Stromal cell of bone marrow (primary cell): ENCODE measurements around the gene GNRH2.
A peak's percentile ranks its signal among the peaks of the same experiment; 100 is the strongest.
"Not testable (repeated sequence)": the region's sequence is repeated elsewhere in the genome, so short reads cannot be mapped to it uniquely, and the experiment has no call there.

ENCODE experiments used
- DNase-seq: peaks from one replicate; pipeline ENCODE4 v3.0.0-alpha.2; 2012; ENCODE audit warnings: low read depth

Gene GNRH2

GRCh38 chr20:3043322-3043721 lies at the start of gene GNRH2:
Gene GNRH2 (plus strand): TSS chr20:3043622. CDS start chr20:3044415, 793 bp downstream.
- no peak for DNase-seq

- DNase-seq, result no peak
These were observed 47.6 kb upstream of the GNRH2 start for GRCh38 chr20:2995796-2996195.

GRCh38 chr20:2998728-2999127 lies 44.7 kb upstream of the GNRH2 start:
- DNase-seq, result no peak

- peak; percentile 41 for DNase-seq
These were observed 42.4 kb upstream of the GNRH2 start for GRCh38 chr20:3000852-3001523.

- no peak for DNase-seq
These were observed 40.0 kb upstream of the GNRH2 start for GRCh38 chr20:3003416-3003815.

GRCh38 chr20:3010985-3011723 lies 32.3 kb upstream of the GNRH2 start:
- peak; percentile 2 for DNase-seq

GRCh38 chr20:3011752-3012151 lies 31.7 kb upstream of the GNRH2 start:
- no peak for DNase-seq

- DNase-seq, result no peak
These were observed 29.7 kb upstream of the GNRH2 start for GRCh38 chr20:3013771-3014170.

- DNase-seq, result no peak
These were observed 29.2 kb upstream of the GNRH2 start for GRCh38 chr20:3014179-3014578.

GRCh38 chr20:3014662-3015061 lies 28.8 kb upstream of the GNRH2 start:
- no peak for DNase-seq

- not testable (repeated sequence) for DNase-seq
These were observed 28.1 kb upstream of the GNRH2 start for GRCh38 chr20:3015302-3015701.

- no peak for DNase-seq
These were observed 22.1 kb upstream of the GNRH2 start for GRCh38 chr20:3021327-3021726.

GRCh38 chr20:3021777-3022176 lies 21.6 kb upstream of the GNRH2 start:
- DNase-seq, result no peak

- not testable (repeated sequence) for DNase-seq
These were observed 20.6 kb upstream of the GNRH2 start for GRCh38 chr20:3022559-3023490.

GRCh38 chr20:3027987-3028386 lies 15.4 kb upstream of the GNRH2 start:
- no peak for DNase-seq

GRCh38 chr20:3031524-3032147 lies 11.8 kb upstream of the GNRH2 start:
- no peak for DNase-seq

GRCh38 chr20:3032624-3033023 lies 10.8 kb upstream of the GNRH2 start:
- DNase-seq, result no peak

GRCh38 chr20:3037654-3038053 lies 5.8 kb upstream of the GNRH2 start:
- DNase-seq, result no peak

- no peak for DNase-seq
These were observed 5.0 kb upstream of the GNRH2 start for GRCh38 chr20:3038454-3038853.

GRCh38 chr20:3039426-3039825 lies 4.0 kb upstream of the GNRH2 start:
- DNase-seq, result no peak

- no peak for DNase-seq
These were observed 3.3 kb upstream of the GNRH2 start for GRCh38 chr20:3040086-3040485.

- peak; percentile 11 for DNase-seq
These were observed 1.5 kb upstream of the GNRH2 start for GRCh38 chr20:3041854-3042409.
